Suprapubic skin (tissue), 4 donors: ENCODE data around the gene NAXD. TPM values are rescaled to one million over a fixed set of nuclear protein-coding genes. Genes with fewer than 3 reads are reported as not detected.

ENCODE experiments used
- total RNA-seq, 4 donors: library from RNA; depleted of rRNA; stranded (reverse); fragments of >200 nt; gene quantifications; one replicate each; pipeline ENCODE4 v1.1.0, GENCODE V29; 2016

The NAXD gene
- total RNA-seq, 4 donors from 2014 or later: 26.4 to 38.3 (median 32.4) TPM

Other genes with a start within 250 kb of the NAXD start
- 1 to 10 TPM; 2.0 to 6.7 (median 3.7) TPM for gene RAB20, start 53.8 kb upstream of the NAXD start, total RNA-seq
- gene CARS2, start 90.6 kb downstream of the NAXD start, total RNA-seq: 100 to 1,000 TPM in 2 of 4 donors, 10 to 100 TPM in 2; 35.1 to 130 (median 80.9) TPM
- gene ING1, start 98.2 kb downstream of the NAXD start, total RNA-seq: 10 to 100 TPM; 10.6 to 25.7 (median 19.9) TPM